Astrocyte (in vitro differentiated cells and primary cell): ENCODE results near the gene R3HCC1L.

Experiments
- CTCF ChIP-seq: IDR thresholded peaks from 2 replicates; pipeline ENCODE4 v1.5.1; 2011; ENCODE audit warnings: low read depth, mild to moderate bottlenecking, inconsistent platforms, low read length, moderate library complexity; ENCODE audit not compliant: insufficient read depth
- EZH2 ChIP-seq: IDR thresholded peaks from 2 replicates; pipeline ENCODE4 v1.6.1; 2012; ENCODE audit warnings: mild to moderate bottlenecking, low read length, inconsistent platforms; ENCODE audit not compliant: insufficient read depth

- TF ChIP-seq CTCF (no peak), EZH2 (no peak)
Measured at GRCh38 chr10:98256692-98257091, 122.2 kb downstream of the R3HCC1L start.
